ENCODE data around the gene CCDC13.

Gene CCDC13

GRCh38 chr3:42780892-42781700, 8.0 kb upstream of the CCDC13 start:
- TF ChIP-seq, protein P1, sequence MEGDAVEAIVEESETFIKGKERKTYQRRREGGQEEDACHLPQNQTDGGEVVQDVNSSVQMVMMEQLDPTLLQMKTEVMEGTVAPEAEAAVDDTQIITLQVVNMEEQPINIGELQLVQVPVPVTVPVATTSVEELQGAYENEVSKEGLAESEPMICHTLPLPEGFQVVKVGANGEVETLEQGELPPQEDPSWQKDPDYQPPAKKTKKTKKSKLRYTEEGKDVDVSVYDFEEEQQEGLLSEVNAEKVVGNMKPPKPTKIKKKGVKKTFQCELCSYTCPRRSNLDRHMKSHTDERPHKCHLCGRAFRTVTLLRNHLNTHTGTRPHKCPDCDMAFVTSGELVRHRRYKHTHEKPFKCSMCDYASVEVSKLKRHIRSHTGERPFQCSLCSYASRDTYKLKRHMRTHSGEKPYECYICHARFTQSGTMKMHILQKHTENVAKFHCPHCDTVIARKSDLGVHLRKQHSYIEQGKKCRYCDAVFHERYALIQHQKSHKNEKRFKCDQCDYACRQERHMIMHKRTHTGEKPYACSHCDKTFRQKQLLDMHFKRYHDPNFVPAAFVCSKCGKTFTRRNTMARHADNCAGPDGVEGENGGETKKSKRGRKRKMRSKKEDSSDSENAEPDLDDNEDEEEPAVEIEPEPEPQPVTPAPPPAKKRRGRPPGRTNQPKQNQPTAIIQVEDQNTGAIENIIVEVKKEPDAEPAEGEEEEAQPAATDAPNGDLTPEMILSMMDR (IDR thresholded peaks at IDR 0.05; ENCODE audit: low read depth, low read length) = peak; percentile 65
- H3K4me3 ChIP-seq (replicated peaks in 1 of 2; ENCODE audit: low read depth in 2 of 2, low read length in 2 of 2) = no peak overlapping the region
- DNase-seq (ENCODE audit: low read depth in 2 of 2) = peak; percentile 87 to 92

DNA sequence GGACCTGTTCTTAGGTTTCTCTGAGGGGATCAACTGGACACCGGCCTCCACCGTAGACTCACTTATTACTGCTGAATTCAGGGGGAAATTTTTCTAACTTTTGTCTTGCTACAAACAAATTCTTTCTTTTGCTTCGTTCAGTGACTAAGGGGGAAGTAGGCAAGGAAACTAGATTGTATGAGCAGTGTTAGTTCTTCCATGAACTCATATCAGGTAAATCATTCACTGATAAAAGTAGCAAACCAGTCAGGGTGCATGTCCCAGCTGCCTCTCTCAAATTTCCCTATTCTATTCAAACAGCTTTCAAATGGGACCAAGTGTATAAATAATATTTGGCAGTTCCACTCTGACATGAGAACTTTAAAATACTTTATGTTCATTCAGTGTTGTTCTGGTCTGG, 7.3 kb upstream of the CCDC13 start:
- peak in 1 of 2 donors; percentile 8 for DNase-seq (ENCODE audit: low read depth in 2 of 2)
- H3K4me3 ChIP-seq (replicated peaks in 1 of 2; ENCODE audit: low read depth in 2 of 2, low read length in 2 of 2) = no peak overlapping the region
- TF ChIP-seq, protein P1 (IDR thresholded peaks at IDR 0.05; ENCODE audit: low read depth, low read length) = no peak

- TF ChIP-seq, protein P1 (IDR thresholded peaks at IDR 0.05; ENCODE audit: low read depth, low read length) = no peak
- peak; percentile 77 to 87 for DNase-seq (ENCODE audit: low read depth in 2 of 2)
- no peak overlapping the region for H3K4me3 ChIP-seq (replicated peaks in 1 of 2; ENCODE audit: low read depth in 2 of 2, low read length in 2 of 2)
Observed at GRCh38 chr3:42778644-42779043, 5.6 kb upstream of the CCDC13 start.

DNA sequence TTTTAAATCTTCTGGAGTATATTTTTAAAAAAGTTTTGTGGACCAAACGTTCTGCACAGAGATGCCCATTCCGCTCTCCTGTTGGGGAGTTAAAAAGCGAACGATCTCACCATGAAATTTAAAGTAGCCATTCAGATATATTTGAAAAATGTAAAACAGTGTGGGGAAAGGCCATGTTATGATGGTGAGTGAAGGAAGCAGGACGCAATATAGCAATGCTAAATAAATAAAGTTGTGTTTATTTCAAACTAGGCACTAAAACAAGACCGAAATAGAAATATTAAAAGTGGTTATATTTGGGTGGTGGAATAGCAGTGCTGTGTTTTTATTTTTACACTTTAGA, 327 bp upstream of the CCDC13 start:
- no peak for DNase-seq (ENCODE audit: low read depth in 2 of 2)
- TF ChIP-seq, protein P1 (IDR thresholded peaks at IDR 0.05; ENCODE audit: low read depth, low read length) = no peak
- peak overlapping the region; percentile 43 to 48 for H3K4me3 ChIP-seq (replicated peaks in 1 of 2; ENCODE audit: low read depth in 2 of 2, low read length in 2 of 2)

DNA sequence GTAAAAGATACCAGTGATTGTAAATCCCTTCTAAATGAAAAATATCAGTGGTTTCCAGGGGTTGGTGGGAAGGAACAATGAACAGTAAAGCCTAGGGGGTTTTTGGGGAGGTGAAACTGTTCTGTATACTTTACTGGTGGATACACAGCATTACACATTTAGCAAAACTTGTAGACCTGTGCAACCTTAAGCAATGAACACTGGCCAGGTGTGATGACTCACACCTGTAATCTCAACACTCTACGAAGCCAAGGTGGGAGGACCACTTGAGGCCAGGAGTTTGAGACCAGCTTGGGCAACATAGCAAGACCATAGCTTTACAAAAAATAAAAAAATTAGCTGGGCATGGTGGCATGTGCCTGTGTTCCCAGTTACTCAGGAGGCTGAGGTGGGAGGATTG, 1.8 kb downstream of the CCDC13 start:
- TF ChIP-seq, protein P1 (IDR thresholded peaks at IDR 0.05; ENCODE audit: low read depth, low read length) = no peak
- no peak for DNase-seq (ENCODE audit: low read depth in 2 of 2)
- no peak overlapping the region for H3K4me3 ChIP-seq (replicated peaks in 1 of 2; ENCODE audit: low read depth in 2 of 2, low read length in 2 of 2)

GRCh38 chr3:42769477-42770131, 3.4 kb downstream of the CCDC13 start:
- TF ChIP-seq, protein P1 (IDR thresholded peaks at IDR 0.05; ENCODE audit: low read depth, low read length) = no peak
- no peak for DNase-seq (ENCODE audit: low read depth in 2 of 2)
- H3K4me3 ChIP-seq (replicated peaks in 1 of 2; ENCODE audit: low read depth in 2 of 2, low read length in 2 of 2) = no peak overlapping the region
